Loucy (cell line): ENCODE data around the gene CSF1.

Source experiments
- H2AFZ ChIP-seq: fragments of 200-600 bp; sonication (generic); 2 replicates; pipeline ENCODE4 v1.6.0; 2016; ENCODE audit warnings: antibody characterized with exemption, mild to moderate bottlenecking, low read length, moderate library complexity
- H3F3A ChIP-seq: fragments of 200-600 bp; 2 replicates; pipeline ENCODE4 v1.6.0; 2016; ENCODE audit warnings: antibody characterized with exemption, low read depth, mild to moderate bottlenecking
- H3K27me3 ChIP-seq: fragments of 200-600 bp; sonication (generic); 2 replicates; pipeline ENCODE4 v1.6.1; 2014; ENCODE audit warnings: low read length, mild to moderate bottlenecking; ENCODE audit not compliant: insufficient read depth, poor library complexity, severe bottlenecking
- H3K36me3 ChIP-seq: fragments of 200-600 bp; sonication (generic); 2 replicates; pipeline ENCODE4 v1.6.1; 2016; ENCODE audit warnings: low read length; ENCODE audit not compliant: insufficient read depth
- H3K4me1 ChIP-seq: fragments of 200-600 bp; sonication (generic); 2 replicates; pipeline ENCODE4 v1.5.1; 2014; ENCODE audit warnings: low read length, mild to moderate bottlenecking; ENCODE audit not compliant: insufficient read depth, poor library complexity, severe bottlenecking
- H3K4me2 ChIP-seq: fragments of 200-600 bp; sonication (generic); 2 replicates; pipeline ENCODE4 v1.6.0; 2014; ENCODE audit warnings: antibody characterized with exemption, low read length, low read depth, mild to moderate bottlenecking; ENCODE audit not compliant: poor library complexity, severe bottlenecking
- H3K4me3 ChIP-seq: fragments of 200-600 bp; sonication (generic); 2 replicates; pipeline ENCODE4 v1.5.1; 2014; ENCODE audit warnings: low read length, mild to moderate bottlenecking, mixed read lengths; ENCODE audit not compliant: poor library complexity, severe bottlenecking
- H3K79me2 ChIP-seq: fragments of 200-600 bp; sonication (generic); 2 replicates; pipeline ENCODE4 v1.6.1; 2014; ENCODE audit warnings: low read length; ENCODE audit not compliant: insufficient read depth
- H3K9ac ChIP-seq: fragments of 200-600 bp; sonication (generic); 2 replicates; pipeline ENCODE4 v1.6.0; 2014; ENCODE audit warnings: mild to moderate bottlenecking, low read depth, low read length, moderate library complexity; ENCODE audit not compliant: poor library complexity, severe bottlenecking
- H3K9me2 ChIP-seq: fragments of 200-600 bp; sonication (generic); replicated peaks from 2 replicates; pipeline ENCODE4 v1.6.1; 2016; ENCODE audit warnings: low read depth, low read length, mixed read lengths
- H3K9me3 ChIP-seq: fragments of 200-600 bp; sonication (generic); 2 replicates; pipeline ENCODE4 v1.6.1; 2014; ENCODE audit warnings: mild to moderate bottlenecking, antibody characterized with exemption, low read length, low read depth; ENCODE audit not compliant: insufficient read depth
- H4K20me1 ChIP-seq: fragments of 200-600 bp; sonication (generic); 2 replicates; pipeline ENCODE4 v1.6.0; 2014; ENCODE audit warnings: antibody characterized with exemption, low read length, mild to moderate bottlenecking; ENCODE audit not compliant: insufficient read depth, poor library complexity, severe bottlenecking
- CTCF ChIP-seq: fragments of 200-600 bp; sonication (generic); conservative IDR thresholded peaks from 2 replicates; pipeline ENCODE4 v1.5.1; 2014; ENCODE audit warnings: mild to moderate bottlenecking, antibody characterized with exemption, low read length
- EZH2phosphoT487 ChIP-seq: fragments of 200-600 bp; IDR thresholded peaks from 2 replicates; pipeline ENCODE4 v1.6.1; 2018; ENCODE audit warnings: antibody characterized with exemption, mild to moderate bottlenecking, moderate library complexity, borderline replicate concordance

Gene CSF1

GRCh38 chr1:109880971-109881894, 29.4 kb upstream of the CSF1 start:
- Histone ChIP-seq H3K79me2 (no peaks in the 10 kb centered on the region), H3K27me3 (no peaks in the 10 kb centered on the region), H3K9ac (no peak overlapping the region), H4K20me1 (no peaks in the 10 kb centered on the region), H3K36me3 (no peaks in the 10 kb centered on the region), H2AFZ (no peak overlapping the region), H3K9me3 (no peaks in the 10 kb centered on the region), H3F3A (no peaks in the 10 kb centered on the region), H3K4me2 (no peak overlapping the region), H3K4me3 (no peak overlapping the region), H3K9me2 (no peaks in the 10 kb centered on the region), H3K4me1 (peaks cover 26% of the 10 kb centered on the region)
- TF ChIP-seq CTCF (no peak), EZH2phosphoT487 (no peak)

GRCh38 chr1:109881906-109882287, 28.8 kb upstream of the CSF1 start:
- H2AFZ ChIP-seq: no peak overlapping the region
- H3K4me3 ChIP-seq: no peak overlapping the region
- peaks cover 26% of the 10 kb centered on the region for H3K4me1 ChIP-seq
- no peaks in the 10 kb centered on the region for H3K9me3 ChIP-seq
- no peaks in the 10 kb centered on the region for H3K27me3 ChIP-seq
- TF ChIP-seq EZH2phosphoT487 (no peak), CTCF (no peak)
- no peaks in the 10 kb centered on the region for H3K9me2 ChIP-seq
- H3K9ac ChIP-seq: no peak overlapping the region
- no peaks in the 10 kb centered on the region for H3F3A ChIP-seq
- no peak overlapping the region for H3K4me2 ChIP-seq
- H3K36me3 ChIP-seq: no peaks in the 10 kb centered on the region
- H3K79me2 ChIP-seq: no peaks in the 10 kb centered on the region
- no peaks in the 10 kb centered on the region for H4K20me1 ChIP-seq

DNA sequence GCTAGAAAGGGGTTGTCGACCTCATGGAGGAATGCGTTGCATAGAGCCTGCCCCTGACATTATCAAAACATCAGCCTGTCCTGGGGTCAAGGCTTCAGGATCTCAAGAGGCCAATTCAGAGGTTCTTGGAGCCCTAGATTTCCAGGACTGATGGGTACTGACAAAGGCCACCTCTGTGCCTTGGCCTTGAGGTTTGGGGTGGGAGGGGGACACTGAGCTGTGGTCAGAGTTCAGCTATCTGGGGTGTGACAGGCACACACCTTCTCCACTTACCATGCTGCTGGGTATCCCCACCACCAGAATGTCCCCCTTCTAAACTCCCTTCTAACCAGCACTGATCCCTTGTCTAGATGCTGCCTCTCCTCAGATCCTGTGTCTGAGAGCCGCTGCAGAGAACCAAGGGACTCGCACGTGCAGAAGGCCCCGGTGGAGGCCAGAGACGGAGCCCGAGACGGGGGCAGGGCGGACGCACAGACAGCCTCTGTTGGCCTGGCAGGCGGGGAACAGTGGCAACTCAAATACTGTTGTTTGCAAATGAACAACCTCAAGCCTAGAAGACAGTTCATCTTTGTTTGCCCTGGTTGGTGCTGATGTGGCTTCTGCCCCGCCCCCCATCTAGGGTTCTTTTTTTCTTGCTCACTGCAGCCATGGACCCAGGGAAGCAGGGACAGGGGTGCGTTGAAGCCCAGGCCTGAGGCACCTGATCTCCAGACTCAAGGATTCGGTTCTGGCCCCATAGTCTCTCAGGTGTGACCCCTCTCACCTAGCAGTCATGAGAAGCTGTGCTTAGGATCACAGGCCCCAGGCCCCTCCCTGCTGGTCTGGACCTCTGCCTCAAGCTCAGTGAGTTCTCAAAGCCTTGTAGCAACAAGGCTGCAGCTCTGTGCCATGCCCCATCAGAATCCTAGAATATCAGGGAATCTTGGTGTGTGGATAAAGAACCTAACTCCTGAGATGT, 28.1 kb upstream of the CSF1 start:
- Histone ChIP-seq H3K4me3 (no peak overlapping the region), H3K36me3 (no peaks in the 10 kb centered on the region), H3K27me3 (no peaks in the 10 kb centered on the region), H3K4me2 (peak overlapping the region; percentile 36), H3K9ac (peak overlapping the region; percentile 23), H3K4me1 (peaks cover 26% of the 10 kb centered on the region), H2AFZ (no peak overlapping the region), H3K79me2 (no peaks in the 10 kb centered on the region), H4K20me1 (no peaks in the 10 kb centered on the region), H3K9me3 (no peaks in the 10 kb centered on the region), H3F3A (no peaks in the 10 kb centered on the region), H3K9me2 (no peaks in the 10 kb centered on the region)
- TF ChIP-seq CTCF (no peak), EZH2phosphoT487 (no peak)
